Esophagus squamous epithelium (tissue), 5 donors: Measurements from ENCODE around the gene AIPL1. TPM values are rescaled to one million over a fixed set of nuclear protein-coding genes. Genes with fewer than 3 reads are reported as not detected.

ENCODE experiments used
- DNase-seq: peaks from one replicate; lab custom pipeline; 2025; lab: John Stamatoyannopoulos, UW
- H3K27ac ChIP-seq, 4 donors: fragments of 200-600 bp; sonication (generic); one replicate each; pipeline ENCODE4 v1.5.1; 2016 to 2019; ENCODE audit warnings: mild to moderate bottlenecking in 1 of 4
- H3K27me3 ChIP-seq, 4 donors: fragments of 200-600 bp; sonication (generic); 1 replicate in 3 of 4; 2 replicates in 1 of 4; pipeline versions ENCODE4 v1.5.1 to v1.6.0; 2017 to 2021; ENCODE audit warnings: antibody characterized with exemption in 1 of 4
- H3K36me3 ChIP-seq, 3 donors: fragments of 200-600 bp; sonication (generic); one replicate each; pipeline ENCODE4 v1.5.1; 2016 to 2019
- H3K4me1 ChIP-seq, 3 donors: fragments of 200-600 bp; sonication (generic); one replicate each; pipeline ENCODE4 v1.5.1; 2017 to 2019
- H3K4me3 ChIP-seq, 4 donors: fragments of 200-600 bp; sonication (generic); 1 replicate in 3 of 4; 2 replicates in 1 of 4; pipeline ENCODE4 v1.5.1; 2016 to 2019; ENCODE audit warnings: mild to moderate bottlenecking in 2 of 4, moderate library complexity in 1 of 4
- H3K9me3 ChIP-seq, 3 donors: fragments of 200-600 bp; sonication (generic); one replicate each; pipeline ENCODE4 v1.5.1; 2016 to 2019
- POLR2A ChIP-seq, 4 donors: fragments of 450-650 bp; IDR thresholded peaks; one replicate each; pipeline ENCODE4 v1.6.1; 2017; ENCODE audit warnings: antibody characterized with exemption in 4 of 4, mild to moderate bottlenecking in 4 of 4, moderate library complexity in 3 of 4
- WGBS, 2 donors: methylation state at CpG; one replicate each; pipeline ENCODE4 v1.1.5; 2018; 5-methylcytosine and 5-hydroxymethylcytosine counted together
- intact Hi-C: fragments of 100-400 bp; cut with DNase I; formaldehyde crosslinking; loops from one replicate; pipeline ENCODE4 v1.15.0; 2022
- total RNA-seq, 4 donors: library from RNA; depleted of rRNA; stranded (reverse); fragments of >200 nt; gene quantifications; one replicate each; pipeline ENCODE4 v1.1.0, GENCODE V29; 2016
- TF ChIP-seq, protein P1 (sequence below), 6 experiments: fragments of 450-650 bp in 4 of 6; fragments of 200-600 bp in 2 of 6; sonication (generic) in 2 of 6; IDR thresholded peaks; one replicate each; pipeline ENCODE4 v1.5.1; 2016 to 2019; ENCODE audit warnings: antibody characterized with exemption in 6 of 6, mild to moderate bottlenecking in 4 of 6, moderate library complexity in 4 of 6
- donor health status: DM: yes; HTN: yes; CAD: no.

Gene AIPL1
- total RNA-seq, 4 donors from 2014 or later: not detected

DNA sequence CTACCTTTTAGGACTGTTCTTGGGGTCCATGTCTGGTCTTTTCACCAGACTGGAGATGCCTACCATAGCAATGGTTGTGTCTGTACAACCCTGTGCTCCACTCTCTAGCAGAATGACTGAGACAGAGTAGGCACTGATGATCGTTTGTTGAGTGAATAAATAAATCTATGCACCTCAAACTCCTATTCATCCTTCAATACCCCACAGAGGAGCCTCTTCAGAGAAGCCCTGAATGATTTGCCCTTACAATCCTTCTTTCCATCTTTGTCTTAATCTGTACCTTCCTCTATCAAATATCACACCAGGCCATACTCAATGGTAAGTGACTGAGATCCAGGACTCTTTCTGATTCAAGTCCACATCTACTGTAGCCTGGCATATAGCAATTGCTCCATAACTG is 32.6 kb upstream of the AIPL1 start:
- no peak overlapping the region for H3K4me3 ChIP-seq
- no peak overlapping the region for H3K27ac ChIP-seq
- H3K9me3 ChIP-seq: no peaks in the 10 kb centered on the region
- DNase-seq: no peak
- WGBS, 2 donors: 70 to 90% methylated on average over 1 of the region's 1 CpG
- no peaks in the 10 kb centered on the region for H3K27me3 ChIP-seq
- H3K36me3 ChIP-seq: peaks cover 0 to 100% (median 3%) of the 10 kb centered on the region in 3 donors
- TF ChIP-seq POLR2A (IDR thresholded peaks at IDR 0.05): no peak
- TF ChIP-seq, protein P1, sequence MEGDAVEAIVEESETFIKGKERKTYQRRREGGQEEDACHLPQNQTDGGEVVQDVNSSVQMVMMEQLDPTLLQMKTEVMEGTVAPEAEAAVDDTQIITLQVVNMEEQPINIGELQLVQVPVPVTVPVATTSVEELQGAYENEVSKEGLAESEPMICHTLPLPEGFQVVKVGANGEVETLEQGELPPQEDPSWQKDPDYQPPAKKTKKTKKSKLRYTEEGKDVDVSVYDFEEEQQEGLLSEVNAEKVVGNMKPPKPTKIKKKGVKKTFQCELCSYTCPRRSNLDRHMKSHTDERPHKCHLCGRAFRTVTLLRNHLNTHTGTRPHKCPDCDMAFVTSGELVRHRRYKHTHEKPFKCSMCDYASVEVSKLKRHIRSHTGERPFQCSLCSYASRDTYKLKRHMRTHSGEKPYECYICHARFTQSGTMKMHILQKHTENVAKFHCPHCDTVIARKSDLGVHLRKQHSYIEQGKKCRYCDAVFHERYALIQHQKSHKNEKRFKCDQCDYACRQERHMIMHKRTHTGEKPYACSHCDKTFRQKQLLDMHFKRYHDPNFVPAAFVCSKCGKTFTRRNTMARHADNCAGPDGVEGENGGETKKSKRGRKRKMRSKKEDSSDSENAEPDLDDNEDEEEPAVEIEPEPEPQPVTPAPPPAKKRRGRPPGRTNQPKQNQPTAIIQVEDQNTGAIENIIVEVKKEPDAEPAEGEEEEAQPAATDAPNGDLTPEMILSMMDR (IDR thresholded peaks at IDR 0.05): no peak
- intact Hi-C loops: loop anchor here (10.0 kb wide), 1 partner anchor 167 kb away; no protein-coding TSS in a partner anchor
- peaks cover 0 to 14% (median 5%) of the 10 kb centered on the region in 3 donors for H3K4me1 ChIP-seq

DNA sequence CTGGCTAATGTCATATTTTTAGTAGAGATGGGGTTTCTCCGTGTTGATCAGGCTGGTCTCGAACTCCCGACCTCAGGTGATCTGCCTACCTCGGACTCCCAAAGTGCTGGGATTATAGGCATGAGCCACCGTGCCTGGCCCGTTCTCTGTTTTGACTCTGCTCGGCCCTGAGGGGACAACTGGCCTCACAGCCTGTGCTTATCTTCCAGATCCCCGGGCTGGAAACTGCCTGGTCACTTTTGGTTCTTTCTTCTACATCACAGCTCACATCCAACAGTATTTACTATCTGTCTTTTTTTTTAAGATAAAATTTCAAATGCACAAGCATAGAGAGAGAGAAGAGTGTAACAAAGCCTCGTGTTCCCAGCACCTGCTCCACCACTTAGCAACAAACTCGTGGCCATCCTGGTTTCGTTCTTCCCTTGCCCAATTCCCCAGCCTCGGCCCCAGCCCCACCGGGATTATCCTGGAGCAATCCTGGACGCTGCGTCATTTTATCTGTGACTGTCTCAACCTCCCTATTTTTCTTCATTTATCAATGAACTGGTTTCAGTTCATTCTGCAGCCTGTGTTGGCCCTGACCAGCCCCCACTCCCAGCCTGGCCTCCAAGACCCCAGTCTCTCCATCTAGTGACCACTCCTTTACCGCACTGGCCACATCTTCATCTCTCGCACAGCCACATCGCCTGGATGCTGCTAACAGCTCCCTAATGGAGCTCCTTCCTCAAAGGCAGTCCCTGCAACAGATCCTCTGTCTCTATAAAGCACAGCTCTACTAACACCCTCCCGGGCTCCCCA is 30.5 kb upstream of the AIPL1 start:
- no peak overlapping the region for H3K27ac ChIP-seq
- DNase-seq: no peak
- peaks cover 0 to 100% (median 3%) of the 10 kb centered on the region in 3 donors for H3K36me3 ChIP-seq

GRCh38 chr17:6464446-6465041 is 29.6 kb upstream of the AIPL1 start:
- Histone ChIP-seq H3K27me3 (no peaks in the 10 kb centered on the region), H3K9me3 (no peaks in the 10 kb centered on the region), H3K4me3 (no peak overlapping the region), H3K36me3 (peaks cover 0 to 100% (median 3%) of the 10 kb centered on the region in 3 donors), H3K4me1 (no peaks in the 10 kb centered on the region), H3K27ac (no peak overlapping the region)
- no peak for DNase-seq
- intact Hi-C loops: loop anchor here (10.0 kb wide), 1 partner anchor 170 kb away; no protein-coding TSS in a partner anchor
- whole genome bisulfite sequencing, 2 donors: 80 to 83% methylated on average over 5 to 8 of the region's 14 CpGs
- TF ChIP-seq, protein P1 (IDR thresholded peaks at IDR 0.05): no peak
- no peak for TF ChIP-seq POLR2A (IDR thresholded peaks at IDR 0.05)

More for the DNA sequence above, 30.5 kb upstream of the AIPL1 start:
- no peaks in the 10 kb centered on the region for H3K4me1 ChIP-seq
- no peak overlapping the region for H3K4me3 ChIP-seq
- TF ChIP-seq, protein P1 (IDR thresholded peaks at IDR 0.05): no peak
- TF ChIP-seq POLR2A (IDR thresholded peaks at IDR 0.05): no peak
- 81 to 84% methylated on average over 18 to 19 of the region's 19 CpGs for WGBS, 2 donors
- intact Hi-C loops: loop anchor here (10.0 kb wide), 1 partner anchor 169 kb away; no protein-coding TSS in a partner anchor
- no peaks in the 10 kb centered on the region for H3K9me3 ChIP-seq
- H3K27me3 ChIP-seq: no peaks in the 10 kb centered on the region

- Histone ChIP-seq H3K4me3 (no peak overlapping the region), H3K9me3 (no peaks in the 10 kb centered on the region), H3K27me3 (no peaks in the 10 kb centered on the region), H3K27ac (no peak overlapping the region), H3K4me1 (no peaks in the 10 kb centered on the region), H3K36me3 (peaks cover 0 to 100% (median 3%) of the 10 kb centered on the region in 3 donors)
- no peak for DNase-seq
- TF ChIP-seq, protein P1 (IDR thresholded peaks at IDR 0.05): no peak
- no peak for TF ChIP-seq POLR2A (IDR thresholded peaks at IDR 0.05)
- intact Hi-C loops: loop anchor here (10.0 kb wide), 1 partner anchor 171 kb away; no protein-coding TSS in a partner anchor
- WGBS, 2 donors: 88 to 91% methylated on average over 10 to 16 of the region's 24 CpGs
Observed at GRCh38 chr17:6463616-6464445, 28.9 kb upstream of the AIPL1 start.
